Endothelial cell of umbilical vein (primary cell): ENCODE results near the gene NDUFA5. TPM values are rescaled to one million over a fixed set of nuclear protein-coding genes. Genes with fewer than 3 reads are reported as not detected.
A peak's percentile ranks its signal among the peaks of the same experiment; 100 is the strongest.

ENCODE experiments used
- BruUV-seq: library from RNA; stranded (reverse); fragments of 400-500 nt; replicated peaks from 2 replicates; lab custom pipeline; 2021; lab: Mats Ljungman, UMichigan
- CTCF ChIA-PET: fragments of 300-600, 350-600 bp; sonication (Branson Sonifier 250); formaldehyde crosslinking; loops from one replicate; lab custom pipeline; 2021; ENCODE audit warnings: antibody characterized with exemption, inconsistent platforms; lab: Charles Lee
- POLR2A ChIA-PET: fragments of 300-600, 350-600 bp; sonication (Branson Sonifier 250); formaldehyde crosslinking; loops from one replicate; lab custom pipeline; 2021; ENCODE audit warnings: antibody characterized with exemption, inconsistent platforms; lab: Charles Lee
- DNase-seq: peaks from one replicate; pipeline ENCODE4 v3.0.0-alpha.2; 2011; ENCODE audit warnings: low read depth, low spot score
- FAIRE-seq: peaks from 2 replicates; lab custom pipeline; 2011; peaks lifted over from hg19 to GRCh38; lab: Jason Lieb, UNC
- H2AFZ ChIP-seq: 2 replicates; pipeline ENCODE4 v1.6.0; 2012; ENCODE audit warnings: low read depth, low read length, control low read depth, inconsistent platforms
- H3K27ac ChIP-seq: 2 replicates; pipeline ENCODE4 v1.5.1; 2011; ENCODE audit warnings: low read depth, mild to moderate bottlenecking, control low read depth, low read length, moderate library complexity; ENCODE audit not compliant: insufficient read depth
- H3K27me3 ChIP-seq, 2 experiments: 2 replicates each; pipeline versions ENCODE4 v1.6.0 to v1.6.1; 2011; ENCODE audit warnings: low read length in 2 of 2, mixed read lengths in 1 of 2; ENCODE audit not compliant: control insufficient read depth in 2 of 2, insufficient read depth in 2 of 2
- H3K36me3 ChIP-seq, 2 experiments: 2 replicates in 1 of 2; 3 replicates in 1 of 2; pipeline ENCODE4 v1.5.1; 2011; ENCODE audit warnings: low read length in 2 of 2, mild to moderate bottlenecking in 1 of 2, moderate library complexity in 1 of 2; ENCODE audit not compliant: control insufficient read depth in 2 of 2, insufficient read depth in 2 of 2; ENCODE audit errors: extremely low read depth in 1 of 2
- H3K4me1 ChIP-seq: 3 replicates; pipeline ENCODE4 v1.5.1; 2011; ENCODE audit warnings: mild to moderate bottlenecking, low read length; ENCODE audit not compliant: control insufficient read depth, insufficient read depth; ENCODE audit errors: extremely low read depth
- H3K4me2 ChIP-seq: 2 replicates; pipeline ENCODE4 v1.6.1; 2011; ENCODE audit warnings: low read length, control low read depth, mixed read lengths; ENCODE audit not compliant: insufficient read depth
- H3K4me3 ChIP-seq, 3 experiments: fragments of 200-600 bp in 1 of 3; sonication (generic), shearing (Covaris generic) in 1 of 3; replicated peaks in 1 of 3; 2 replicates each; pipeline ENCODE4 v1.5.1; 2011 to 2016; ENCODE audit warnings: control low read depth in 3 of 3, low read length in 3 of 3, mild to moderate bottlenecking in 2 of 3, inconsistent platforms in 1 of 3, low read depth in 1 of 3, moderate library complexity in 1 of 3; ENCODE audit not compliant: insufficient read depth in 1 of 3
- H3K79me2 ChIP-seq: 2 replicates; pipeline ENCODE4 v1.6.0; 2012; ENCODE audit warnings: low read length, inconsistent platforms; ENCODE audit not compliant: control insufficient read depth, insufficient read depth
- H3K9ac ChIP-seq: replicated peaks from 2 replicates; pipeline ENCODE3; 2011; ENCODE audit warnings: low read length, control low read depth; ENCODE audit not compliant: insufficient read depth; ENCODE audit errors: extremely low read depth
- H3K9me1 ChIP-seq: replicated peaks from 3 replicates; pipeline ENCODE4 v1.6.0; 2011; ENCODE audit warnings: mild to moderate bottlenecking, low read length; ENCODE audit not compliant: control insufficient read depth, insufficient read depth; ENCODE audit errors: extremely low read depth
- H3K9me3 ChIP-seq: replicated peaks from 2 replicates; pipeline ENCODE4 v1.5.1; 2012; ENCODE audit warnings: low read length, inconsistent platforms; ENCODE audit not compliant: control insufficient read depth, insufficient read depth
- H4K20me1 ChIP-seq: replicated peaks from 2 replicates; pipeline ENCODE3; 2011; ENCODE audit warnings: mild to moderate bottlenecking, low read length; ENCODE audit not compliant: control insufficient read depth, insufficient read depth; ENCODE audit errors: extremely low read depth
- CTCF ChIP-seq, 2 donors: IDR thresholded peaks; 1 replicate in 1 of 2; 2 replicates in 1 of 2; pipeline ENCODE4 v1.5.1; 2011; ENCODE audit warnings: low read length in 2 of 2, mild to moderate bottlenecking in 2 of 2, moderate library complexity in 2 of 2, control low read depth in 1 of 2, inconsistent platforms in 1 of 2, low read depth in 1 of 2; ENCODE audit not compliant: insufficient read depth in 1 of 2; ENCODE audit errors: extremely low read depth in 1 of 2
- EZH2 ChIP-seq: IDR thresholded peaks from 2 replicates; pipeline ENCODE4 v1.6.1; 2012; ENCODE audit warnings: borderline replicate concordance, low read depth, mild to moderate bottlenecking, moderate library complexity, low read length, inconsistent platforms; ENCODE audit not compliant: severe bottlenecking
- FOS ChIP-seq: IDR thresholded peaks from 2 replicates; pipeline ENCODE4 v1.6.1; 2011; ENCODE audit warnings: mild to moderate bottlenecking, low read length, moderate library complexity, borderline replicate concordance; ENCODE audit not compliant: insufficient read depth
- GATA2 ChIP-seq: IDR thresholded peaks from 2 replicates; pipeline ENCODE4 v1.7.0; 2011; ENCODE audit warnings: low read depth, mild to moderate bottlenecking, moderate library complexity, mixed read lengths, low read length; ENCODE audit not compliant: insufficient read length, insufficient read depth
- JUN ChIP-seq: IDR thresholded peaks from 2 replicates; pipeline ENCODE4 v1.6.1; 2011; ENCODE audit warnings: borderline replicate concordance, low read depth; ENCODE audit not compliant: insufficient read length, insufficient read depth
- MAX ChIP-seq: IDR thresholded peaks from 2 replicates; pipeline ENCODE4 v1.6.1; 2011; ENCODE audit not compliant: insufficient read depth, insufficient read length
- MYC ChIP-seq: IDR thresholded peaks from one replicate; pipeline ENCODE4 v1.6.1; 2011; ENCODE audit warnings: mild to moderate bottlenecking, low read depth, low read length
- POLR2A ChIP-seq: IDR thresholded peaks from 2 replicates; pipeline ENCODE4 v1.6.1; 2012; ENCODE audit warnings: low read depth, mild to moderate bottlenecking, control low read depth, low read length
- POLR2AphosphoS5 ChIP-seq: IDR thresholded peaks from 2 replicates; pipeline ENCODE4 v1.6.1; 2012; ENCODE audit warnings: low read depth, mild to moderate bottlenecking, control low read depth, low read length, moderate library complexity; ENCODE audit not compliant: insufficient read depth
- dilution Hi-C: fragments of 300-500 bp; cut with MboI; formaldehyde crosslinking; loops from one replicate; pipeline ENCODE4 v1.15.0; 2019; ENCODE audit warnings: low sequenced_read_pairs; ENCODE audit not compliant: extremely low pct_ligation_motif_present
- intact Hi-C: fragments of 100-400 bp; cut with micrococcal nuclease; formaldehyde crosslinking; loops from one replicate; pipeline ENCODE4 v1.10.0; 2022
- polyA plus RNA-seq, 4 experiments: library from polyadenylated mRNA; depleted of rRNA in 3 of 4; stranded (reverse) in 3 of 4; unstranded in 1 of 4; fragments of >200 nt; gene quantifications; 2 replicates each; pipeline versions ENCODE4 v1.2.1 to v1.2.3, GENCODE V29; 2011 to 2012; ENCODE audit warnings: missing spikeins in 1 of 4
- total RNA-seq: library from RNA; stranded (reverse); gene quantifications from 2 replicates; pipeline ENCODE4 v1.2.3, GENCODE V29; 2021

The NDUFA5 gene
- total and polyA plus RNA-seq, 2 donors (not counting 3 experiments of a cell fraction or from before 2014, with no cell fraction given), result 6.2 to 62.3 TPM

- peak overlapping the region; percentile 11 for H3K27ac ChIP-seq
- dilution Hi-C loops, result no loop called here
- H3K4me1 ChIP-seq, result peaks cover 18% of the 10 kb centered on the region
- FAIRE-seq (peak; percentile 18), DNase-seq (peak; percentile 72)
- H3K9me1 ChIP-seq, result no peaks in the 10 kb centered on the region
- intact Hi-C loops, result no loop called here
- TF ChIP-seq FOS, result no peak
- no peak for TF ChIP-seq MAX
- no peak for TF ChIP-seq EZH2
- TF ChIP-seq JUN, result no peak
- no peak for TF ChIP-seq POLR2A
- no peak for TF ChIP-seq POLR2AphosphoS5
- TF ChIP-seq CTCF (IDR thresholded peaks at IDR 0.05; ENCODE audit: extremely low read depth in 1 of 2, insufficient read depth in 1 of 2, low read depth in 1 of 2, low read length in 2 of 2), result no peak
- no peak for TF ChIP-seq GATA2
- no peak for TF ChIP-seq MYC
- no peak overlapping the region for H3K9ac ChIP-seq
- no peaks in the 10 kb centered on the region for H3K36me3 ChIP-seq
- H3K79me2 ChIP-seq, result no peaks in the 10 kb centered on the region
- POLR2A ChIA-PET, result interaction anchor here (1.2 kb wide), 1 partner anchor 13 kb away, joined by 3 read pairs; the partner anchor contains the start of gene NDUFA5
- no peaks in the 10 kb centered on the region for H3K27me3 ChIP-seq
- CTCF ChIA-PET, result interaction anchor here (0.6 to 2.0 kb wide), 7 partner anchors 11 to 531 kb away, joined by 3 to 8 read pairs (median 5); partner anchors contain the start of gene NDUFA5
- H2AFZ ChIP-seq, result no peak overlapping the region
- BruUV-seq, result no TSS peak
- peak overlapping the region; percentile 47 for H3K4me2 ChIP-seq
- no peak overlapping the region for H3K4me3 ChIP-seq
- H4K20me1 ChIP-seq, result no peaks in the 10 kb centered on the region
- no peaks in the 10 kb centered on the region for H3K9me3 ChIP-seq
These were observed 13.0 kb upstream of the NDUFA5 start for GRCh38 chr7:123570390-123571182.
